GM19467 (cell line): ENCODE measurements around the gene PGM2.

Experiments used
- ATAC-seq: cut with Tn5 transposase; IDR thresholded peaks from one replicate; pipeline ENCODE4 v1.9.1; 2021; ENCODE audit warnings: mild to moderate bottlenecking, moderate library complexity; ENCODE audit not compliant: unreplicated experiment

The PGM2 gene

DNA sequence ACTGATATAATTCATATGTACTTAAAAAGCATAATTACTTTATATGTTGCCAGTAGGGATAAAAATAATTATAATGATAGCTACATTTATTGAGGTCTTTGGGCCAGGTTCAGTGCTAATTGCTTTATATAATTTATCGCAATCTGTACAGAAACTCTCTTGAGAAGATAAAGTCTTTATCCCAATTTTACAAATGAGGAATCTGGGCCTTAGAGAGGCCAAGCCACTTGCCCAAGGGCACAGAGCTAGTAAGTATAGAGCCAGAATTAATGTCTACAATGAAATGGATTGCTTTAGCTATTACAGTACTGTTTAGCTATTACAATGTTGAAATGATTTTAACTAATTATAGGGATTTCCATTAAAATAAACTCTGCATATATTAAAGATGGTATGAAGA is 33.8 kb downstream of the PGM2 start:
- no peak for ATAC-seq

DNA sequence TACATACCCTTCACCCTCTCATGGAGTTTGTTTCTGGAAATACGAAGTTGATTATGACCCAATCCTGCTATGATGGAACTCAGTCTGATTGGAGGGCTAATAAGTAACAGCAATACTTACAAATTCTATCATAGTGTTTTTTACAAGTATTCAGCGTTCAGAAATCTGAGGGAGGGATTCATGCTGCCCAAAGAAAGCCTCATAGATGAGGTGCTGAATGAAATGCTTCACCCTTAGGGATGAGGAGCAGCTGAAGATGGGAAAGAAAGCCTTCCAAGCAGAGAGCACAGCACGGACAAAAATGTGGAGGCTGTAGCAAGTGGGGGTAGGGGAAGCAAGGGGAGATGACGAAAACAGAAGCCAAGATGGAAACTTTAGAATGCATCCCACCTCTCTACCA is 36.5 kb downstream of the PGM2 start:
- no peak for ATAC-seq

DNA sequence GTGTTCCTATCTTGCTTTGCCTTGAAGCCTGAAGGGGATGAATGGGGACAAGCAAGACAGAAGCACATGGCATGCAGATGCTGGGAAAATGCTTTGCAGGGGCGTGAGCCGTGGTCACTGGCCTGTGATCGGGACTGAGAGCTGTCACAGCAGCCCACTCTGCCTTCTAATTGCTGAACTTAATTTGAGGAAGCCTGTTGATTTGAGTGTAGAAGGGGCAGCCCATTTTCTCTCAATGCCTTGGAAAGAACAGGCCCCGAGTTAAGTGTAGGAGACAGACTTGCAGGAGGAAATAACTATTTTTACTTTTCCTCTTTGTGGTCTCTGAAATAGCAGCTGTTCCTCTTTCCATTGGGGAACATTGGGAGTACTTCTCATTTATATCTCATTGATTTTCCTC is 38.3 kb downstream of the PGM2 start:
- no peak for ATAC-seq

DNA sequence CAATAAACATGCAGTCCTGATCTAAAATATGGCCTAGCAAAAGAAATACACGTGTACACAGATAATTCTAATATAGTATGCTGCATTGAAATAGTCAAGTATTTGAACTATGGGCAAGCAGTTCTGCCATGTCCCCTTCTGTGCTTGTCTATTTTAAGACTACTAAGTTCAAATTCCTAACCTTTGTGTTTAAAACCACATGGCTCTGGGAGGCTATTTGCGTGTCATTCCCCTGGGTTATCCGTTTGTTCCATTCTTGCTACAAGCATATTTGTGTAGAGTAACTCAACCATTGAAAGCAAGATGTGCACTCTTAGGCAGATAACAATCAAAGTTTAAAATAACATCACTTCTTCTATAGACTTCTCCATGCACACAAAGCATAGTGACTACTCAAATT is 39.0 kb downstream of the PGM2 start:
- ATAC-seq = no peak

DNA sequence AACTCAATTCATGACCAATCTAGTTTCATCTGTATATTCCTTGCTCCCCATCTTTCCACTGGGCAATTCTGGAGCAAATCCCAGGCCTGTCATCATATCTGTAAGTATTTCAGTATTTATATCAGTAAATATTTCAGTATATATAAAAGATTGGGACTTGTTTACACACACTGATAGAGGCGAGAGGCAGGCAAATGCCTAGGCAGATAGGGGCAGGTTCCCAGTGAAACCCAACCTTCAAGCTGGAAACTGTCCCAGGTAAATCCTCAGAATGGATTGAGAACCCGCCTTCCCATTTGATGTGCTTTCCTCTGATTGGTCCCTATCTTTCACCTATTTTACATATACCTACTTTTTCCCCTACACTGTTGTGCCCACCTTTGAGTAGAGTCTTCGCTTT is 40.6 kb downstream of the PGM2 start:
- no peak for ATAC-seq

DNA sequence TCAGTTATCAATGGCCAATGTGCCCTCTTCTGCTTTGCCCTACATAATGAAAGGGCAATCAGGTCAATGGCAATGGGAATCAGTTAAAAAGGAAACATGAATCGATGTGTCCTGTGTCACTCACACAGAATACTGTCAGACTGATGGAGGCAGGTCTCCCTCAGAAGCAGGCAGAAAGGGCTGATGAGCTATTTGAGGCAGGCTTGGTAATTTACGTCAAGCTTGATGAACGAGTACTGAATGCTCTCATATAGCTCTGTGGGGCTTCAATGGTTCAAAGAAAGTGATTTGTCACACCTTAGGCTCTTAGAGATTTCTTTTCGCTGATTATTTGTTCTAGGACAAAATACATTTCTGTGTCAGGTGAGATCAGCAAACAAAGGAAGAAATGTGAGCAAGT is 41.8 kb downstream of the PGM2 start:
- ATAC-seq = no peak

DNA sequence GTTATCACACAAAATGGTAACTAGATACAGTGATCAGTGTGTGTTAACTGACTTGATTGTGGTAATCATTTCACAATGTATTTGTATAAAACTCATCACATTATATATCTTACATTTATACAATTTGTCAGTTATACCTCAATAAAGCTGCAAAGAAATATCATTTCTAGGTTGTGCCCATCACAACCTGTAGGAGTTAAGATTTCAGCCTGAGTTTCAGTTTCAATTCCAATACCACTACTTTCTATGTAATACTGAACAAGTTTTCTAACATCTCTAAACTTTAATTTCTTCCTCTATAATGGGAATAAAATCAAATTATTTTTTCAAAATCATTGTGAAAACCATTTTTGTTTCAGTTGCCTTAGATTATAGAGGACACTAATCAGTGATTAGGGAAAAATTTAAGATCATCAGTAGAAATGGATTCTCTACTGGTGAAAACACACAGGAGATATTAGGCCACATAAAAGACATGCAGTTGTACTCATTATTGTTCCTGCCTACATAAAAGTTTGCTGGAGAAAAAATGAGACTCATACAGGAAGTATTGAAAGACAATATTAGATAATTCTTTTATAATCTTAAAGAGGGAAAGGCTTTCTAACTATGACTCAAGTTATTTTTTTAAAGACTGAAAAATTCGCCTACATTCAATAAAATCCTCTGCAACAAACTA is 46.0 kb downstream of the PGM2 start:
- ATAC-seq = peak; percentile 66

DNA sequence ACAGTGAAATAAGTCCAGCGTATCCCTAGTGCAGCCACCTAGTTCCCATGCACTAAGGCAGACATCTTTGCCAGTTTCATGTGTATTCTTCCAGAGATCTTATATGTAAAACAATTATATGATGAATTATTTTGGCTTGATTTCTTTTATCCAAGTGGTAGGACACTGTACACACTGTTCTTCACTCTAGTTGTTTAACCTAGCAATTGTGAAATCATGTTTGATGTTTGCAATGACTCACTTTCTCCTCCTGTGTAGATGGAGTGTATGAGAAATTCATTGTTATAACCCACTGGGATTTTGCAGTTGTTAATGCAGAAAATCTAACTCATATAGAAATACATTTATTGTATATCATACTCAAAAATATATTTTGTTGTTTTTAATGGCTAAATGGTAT is 46.9 kb downstream of the PGM2 start:
- no peak for ATAC-seq

DNA sequence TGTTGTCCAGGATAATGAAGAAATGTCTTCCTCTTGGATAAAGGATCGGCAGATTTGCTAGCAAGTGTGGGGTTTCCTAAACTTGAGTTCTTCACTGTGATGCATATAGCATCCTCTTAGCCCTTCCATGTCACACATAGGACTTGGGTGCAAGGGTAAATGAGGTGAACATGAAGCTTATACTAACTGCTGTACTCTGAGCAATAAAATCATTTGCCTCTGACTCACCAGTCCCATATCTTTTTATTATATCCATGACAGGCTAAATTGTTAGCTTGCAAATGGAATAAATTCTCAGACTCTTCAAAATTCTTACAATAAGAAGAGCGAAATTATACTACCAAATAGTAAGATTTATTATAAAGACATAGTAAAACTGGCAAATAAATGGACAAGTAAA is 49.7 kb downstream of the PGM2 start:
- no peak for ATAC-seq

DNA sequence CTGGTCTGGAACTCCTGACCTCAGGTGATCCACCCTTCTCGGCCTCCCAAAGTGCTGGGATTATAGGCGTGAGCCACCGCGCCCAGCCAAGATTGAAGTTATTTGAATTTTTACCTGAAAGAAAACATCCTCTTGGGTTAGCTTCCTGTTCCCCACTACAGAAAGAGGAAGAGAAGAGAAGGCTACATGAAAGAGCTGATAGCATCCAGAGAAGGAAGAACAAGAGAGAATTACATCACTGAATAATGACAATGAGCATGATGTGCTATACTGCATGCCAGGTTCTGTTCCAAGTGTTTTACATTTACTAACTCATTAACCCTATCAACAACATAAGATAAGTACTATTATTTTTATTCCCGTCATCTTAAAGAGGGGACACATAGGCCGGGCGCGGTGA is 52.9 kb downstream of the PGM2 start:
- ATAC-seq = no peak

DNA sequence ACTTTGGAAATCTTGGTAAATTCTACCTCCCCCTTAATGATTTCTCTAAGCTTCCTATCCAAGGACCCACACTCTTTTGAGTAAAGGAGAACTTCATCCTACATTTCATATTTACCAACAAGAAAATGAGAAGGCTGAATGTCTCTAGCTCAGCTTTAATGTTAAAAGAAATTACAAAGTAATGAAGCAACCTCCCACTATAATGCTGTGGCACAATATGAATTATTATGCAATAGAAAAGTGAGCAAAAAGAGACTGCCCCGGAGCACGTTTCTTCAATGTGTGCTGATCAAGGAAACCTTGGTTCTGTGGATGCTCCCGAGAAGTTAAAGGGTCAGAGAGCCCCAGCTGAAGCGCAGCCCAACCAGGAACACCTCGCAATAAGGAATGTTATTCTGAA is 55.3 kb downstream of the PGM2 start:
- ATAC-seq = no peak

DNA sequence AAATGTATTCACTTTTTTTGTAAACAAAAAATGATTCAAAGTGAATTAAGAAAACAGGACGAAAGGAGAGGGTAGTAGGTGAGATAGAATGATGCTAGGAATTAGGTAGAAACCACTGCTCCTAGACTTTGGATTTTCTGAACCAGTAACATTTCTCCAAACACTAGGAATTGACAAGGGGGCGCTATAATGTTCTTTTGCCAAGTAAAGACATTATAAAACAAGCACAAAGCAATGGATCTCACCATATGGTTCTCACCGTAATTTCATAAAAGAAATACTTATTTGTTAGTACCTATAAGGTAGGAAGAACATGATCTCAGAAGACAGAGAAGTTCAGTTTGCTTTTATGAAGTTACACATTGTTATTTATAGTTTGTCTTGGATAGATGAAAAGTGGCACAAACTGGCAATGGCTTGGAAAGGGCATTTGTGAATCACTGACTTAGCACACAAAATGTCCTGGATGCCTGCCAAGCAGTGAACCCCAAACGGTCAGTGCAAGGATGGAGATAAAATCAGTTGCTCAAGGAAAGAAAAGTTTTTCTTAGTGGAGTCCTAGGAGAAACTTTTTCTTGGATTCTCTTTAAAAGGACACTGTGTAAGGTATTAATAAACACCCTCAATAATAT is 56.3 kb downstream of the PGM2 start:
- no peak for ATAC-seq

DNA sequence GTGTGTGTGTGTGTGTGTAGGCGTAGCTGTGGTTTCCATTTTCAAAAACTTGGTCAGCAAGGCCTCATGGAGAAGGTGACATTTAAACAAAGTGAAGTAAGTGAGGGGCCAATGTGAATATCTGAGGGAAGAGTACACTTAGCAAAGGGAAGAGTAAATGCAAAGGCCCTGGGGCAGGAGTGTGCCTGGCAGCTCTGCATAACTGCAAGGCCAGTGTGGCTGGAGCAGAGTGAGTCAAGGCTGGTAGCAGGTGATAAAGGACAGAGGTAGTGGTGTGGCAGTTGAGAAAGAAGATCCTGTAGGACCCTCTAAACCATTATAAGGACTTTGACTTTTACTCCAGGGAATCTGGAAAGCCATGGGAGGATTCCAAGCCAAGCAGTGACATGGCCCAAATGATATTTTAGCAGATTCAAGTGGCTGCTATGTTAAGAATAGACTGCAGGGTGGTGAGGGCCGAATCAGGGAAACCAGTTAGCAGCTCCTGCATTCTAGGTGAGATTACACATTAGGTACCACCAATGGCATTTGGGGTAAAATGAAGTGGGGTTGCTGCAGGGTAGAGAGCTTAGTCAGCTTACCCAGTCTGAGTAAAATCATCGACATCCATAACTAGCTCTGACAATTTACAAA is 58.5 kb downstream of the PGM2 start:
- ATAC-seq = no peak

DNA sequence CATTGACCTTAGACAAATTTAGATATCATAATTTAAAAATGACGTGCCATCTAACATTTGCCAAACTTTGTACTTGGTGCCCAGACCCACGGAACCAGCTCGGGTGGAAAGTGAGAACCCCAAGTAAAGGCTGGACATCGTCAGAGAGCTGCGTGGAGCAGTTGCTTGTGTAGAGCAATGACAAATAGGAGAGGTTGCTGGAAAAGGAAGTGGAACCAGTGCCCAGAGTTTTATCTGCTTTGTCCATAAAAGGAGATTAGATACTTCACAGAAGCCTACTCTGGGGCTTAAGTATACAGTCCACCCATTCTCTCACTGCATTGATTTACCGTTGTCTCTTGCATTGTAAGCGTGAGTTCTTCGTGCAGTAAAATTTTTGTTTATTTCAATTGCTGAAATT is 59.0 kb downstream of the PGM2 start:
- ATAC-seq = no peak

DNA sequence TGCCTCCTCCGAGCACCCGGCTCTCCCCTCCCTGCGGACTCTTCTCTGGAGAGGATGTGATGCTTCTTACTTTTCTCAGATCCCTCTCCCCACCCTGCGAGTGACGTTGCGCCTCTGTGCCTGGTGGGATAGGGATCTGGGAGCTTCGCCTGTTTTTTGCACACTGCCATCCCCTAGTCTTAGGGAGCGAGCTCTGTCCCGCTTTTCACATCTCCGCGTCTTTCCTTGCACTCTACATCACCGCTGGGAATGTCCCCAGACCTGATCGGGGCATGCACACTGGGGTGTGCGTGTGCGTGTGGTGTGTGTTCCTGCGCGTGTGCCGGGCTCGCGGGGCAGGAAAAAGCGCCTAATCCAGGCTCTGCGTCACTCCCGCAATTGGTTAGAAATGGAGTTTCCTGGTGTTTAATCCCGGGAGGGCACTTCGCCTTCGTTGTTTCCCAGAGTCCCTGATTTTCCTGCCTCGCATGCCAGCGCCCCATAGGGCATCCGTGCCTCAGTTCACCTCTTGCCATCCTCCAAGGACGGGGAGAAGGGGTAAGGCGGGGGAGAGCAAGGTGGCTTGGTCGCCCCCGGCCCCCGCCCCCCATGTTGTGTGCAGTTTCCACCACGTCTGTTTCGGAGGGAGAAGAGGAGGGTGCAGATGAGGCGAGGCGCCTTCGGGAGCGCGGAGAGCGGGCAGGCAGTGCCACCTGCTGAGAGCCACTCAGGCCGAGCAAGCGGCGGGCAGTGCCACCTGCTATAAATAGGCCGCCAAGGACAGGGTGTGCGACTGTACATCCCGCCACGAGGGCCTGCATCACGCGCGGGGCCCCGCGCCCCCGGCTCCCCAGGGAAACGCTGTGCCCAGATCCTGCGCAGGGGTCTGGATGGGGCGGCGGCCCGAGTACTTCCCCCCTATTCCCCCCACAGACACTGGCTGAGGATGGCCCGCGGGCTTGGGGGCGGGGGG is 63.6 kb downstream of the PGM2 start:
- peak; percentile 3 for ATAC-seq

DNA sequence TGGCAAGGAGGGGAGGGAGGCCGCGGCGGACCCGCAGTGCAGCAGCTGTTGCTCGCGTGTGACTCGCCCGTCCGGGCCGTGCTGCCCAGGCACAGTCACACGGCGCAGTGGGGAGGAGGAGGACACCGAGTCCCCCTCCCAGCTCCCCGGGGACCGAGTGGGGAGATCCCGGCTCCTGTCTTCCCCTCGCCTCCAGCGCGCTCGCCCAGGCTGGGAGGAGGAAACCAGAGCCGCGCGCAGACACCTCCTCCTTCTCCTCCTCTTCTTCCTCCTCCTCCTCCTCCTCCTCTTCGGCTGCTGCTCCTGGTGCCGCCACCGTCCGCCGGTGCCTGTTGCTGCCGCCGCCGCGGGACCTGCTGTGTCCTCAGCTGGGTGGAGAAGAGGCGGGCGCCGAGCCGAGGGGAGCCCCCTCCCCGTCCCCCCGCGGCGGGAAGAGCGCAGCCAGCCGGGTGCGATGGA is 64.3 kb downstream of the PGM2 start, which contains the start of gene TBC1D1:
TSS of gene TBC1D1 (plus strand) at position 284 of the 459 bp plus-strand sequence. CDS start 11,012 bp downstream, outside the sequence.
- peak; percentile 24 for ATAC-seq

DNA sequence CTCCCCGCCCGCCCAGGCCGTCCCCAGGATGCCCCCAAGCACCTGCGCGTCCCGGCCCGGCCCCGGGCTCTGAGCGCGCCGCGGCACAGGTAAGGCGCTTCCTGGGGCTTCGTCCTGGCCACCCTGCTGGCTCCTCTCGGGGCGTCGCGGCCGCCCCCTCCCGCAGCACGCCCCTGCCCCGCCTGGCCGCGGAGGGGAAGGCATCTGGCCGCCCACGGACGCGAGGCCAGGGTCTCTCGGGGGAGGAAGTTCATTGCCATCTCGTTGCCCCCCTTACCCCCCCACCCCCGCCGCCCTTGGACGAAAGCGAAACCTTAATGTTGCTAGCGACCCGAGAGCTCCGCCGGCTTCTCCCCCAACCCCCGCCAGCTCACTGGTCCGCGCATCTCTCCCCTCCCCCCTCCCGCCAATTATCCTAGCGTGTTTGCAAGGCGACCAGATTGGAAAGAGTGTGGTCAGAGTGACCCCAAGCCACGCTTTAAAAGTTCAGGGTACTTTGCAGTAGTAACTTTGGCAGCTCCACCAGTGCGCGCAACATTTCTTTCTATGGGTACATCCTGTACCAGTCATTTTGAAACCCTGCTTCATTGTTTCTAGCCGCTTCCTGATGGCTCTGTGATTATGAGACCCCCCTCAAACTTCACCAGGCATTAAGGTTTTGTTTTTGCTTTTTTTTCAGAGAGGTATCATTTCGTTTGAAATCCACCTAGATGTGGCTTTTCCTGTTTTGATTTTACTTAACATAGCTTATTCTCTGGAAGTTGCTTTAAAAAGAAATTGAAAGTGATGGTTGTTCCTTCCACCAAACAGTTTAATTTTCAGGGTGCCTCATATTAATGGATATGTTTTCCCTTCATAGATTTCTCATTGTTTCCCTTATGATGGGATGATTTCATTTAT is 65.0 kb downstream of the PGM2 start:
- peak; percentile 47 for ATAC-seq

DNA sequence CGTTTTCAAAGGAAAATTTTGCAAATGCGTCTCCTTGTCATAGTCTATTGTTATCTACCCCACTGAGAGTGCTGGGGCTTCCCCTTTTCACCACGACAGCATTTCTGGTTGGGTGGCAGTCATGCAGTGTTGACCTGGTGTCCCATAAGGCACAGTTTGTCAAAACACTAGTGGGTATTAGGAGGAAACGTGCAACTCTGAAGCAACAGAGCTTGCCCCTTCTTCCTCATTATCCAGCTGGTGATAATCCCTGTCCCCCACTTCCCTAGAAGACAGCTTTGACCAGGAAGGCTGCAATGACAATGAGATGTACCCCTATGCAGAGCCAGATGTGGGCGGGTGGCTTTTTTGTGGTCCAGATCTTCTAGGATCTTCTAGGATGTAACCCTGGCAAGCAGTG is 66.2 kb downstream of the PGM2 start:
- ATAC-seq = no peak

DNA sequence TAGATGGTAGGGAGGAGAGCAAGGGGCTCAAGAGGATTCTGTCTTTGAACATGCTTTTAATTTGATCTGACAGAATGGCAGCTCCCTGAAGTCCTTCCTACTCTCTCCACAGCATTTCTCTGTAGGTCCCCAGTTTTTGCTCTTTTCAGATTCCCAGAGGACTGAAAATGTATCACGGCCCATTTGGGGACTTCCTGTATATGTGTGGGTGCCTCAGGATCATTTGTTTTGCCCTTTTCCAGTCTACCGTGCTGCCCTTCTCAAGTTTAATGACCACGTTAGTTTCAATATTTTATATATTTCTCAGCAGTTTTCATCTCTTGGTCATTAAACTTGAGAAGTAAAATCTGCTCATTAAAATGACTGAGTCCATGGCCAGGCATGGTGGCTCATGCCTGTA is 66.7 kb downstream of the PGM2 start:
- ATAC-seq = no peak

DNA sequence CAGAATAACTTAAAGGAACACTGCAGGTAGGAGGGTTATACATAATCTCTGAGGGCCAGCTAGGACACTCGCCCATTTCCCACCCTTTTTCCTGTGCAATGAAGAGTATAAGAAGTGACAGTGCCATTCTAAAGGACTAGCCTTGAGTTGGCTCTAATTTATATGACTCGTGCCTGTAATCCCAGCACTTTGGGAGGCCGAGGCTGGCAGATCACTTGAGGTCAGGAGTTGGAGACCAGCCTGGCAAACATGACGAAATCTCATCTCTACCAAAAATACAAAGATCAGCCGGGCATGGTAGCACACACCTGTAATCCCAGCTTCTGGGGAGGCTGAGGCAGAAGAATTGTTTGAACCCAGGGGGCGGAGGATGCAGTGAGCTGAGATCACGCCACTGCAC is 68.8 kb downstream of the PGM2 start:
- no peak for ATAC-seq
